Fibroblast of the aortic adventitia (primary cell): Measurements from ENCODE around the gene ADAM12. TPM values are rescaled to one million over a fixed set of nuclear protein-coding genes. Genes with fewer than 3 reads are reported as not detected.
A peak's percentile ranks its signal among the peaks of the same experiment; 100 is the strongest.

Experiments
- DNase-seq: peaks from one replicate; pipeline ENCODE4 v3.0.0-alpha.2; 2010; ENCODE audit warnings: low read depth
- H3K4me3 ChIP-seq: 2 replicates; pipeline ENCODE4 v1.5.1; 2011; ENCODE audit warnings: low read depth, mild to moderate bottlenecking, control low read depth, low read length, moderate library complexity
- CTCF ChIP-seq: IDR thresholded peaks from 2 replicates; pipeline ENCODE4 v1.5.1; 2011; ENCODE audit warnings: mild to moderate bottlenecking, low read length, control low read depth, inconsistent platforms; ENCODE audit not compliant: insufficient read depth
- total RNA-seq: library from RNA; depleted of rRNA; stranded (reverse); fragments of >200 nt; gene quantifications from 2 replicates; pipeline ENCODE4 v1.2.3, GENCODE V29; 2012; ENCODE audit warnings: low replicate concordance

Gene ADAM12
- total RNA-seq, 1 donor, result 82.7 TPM

DNA sequence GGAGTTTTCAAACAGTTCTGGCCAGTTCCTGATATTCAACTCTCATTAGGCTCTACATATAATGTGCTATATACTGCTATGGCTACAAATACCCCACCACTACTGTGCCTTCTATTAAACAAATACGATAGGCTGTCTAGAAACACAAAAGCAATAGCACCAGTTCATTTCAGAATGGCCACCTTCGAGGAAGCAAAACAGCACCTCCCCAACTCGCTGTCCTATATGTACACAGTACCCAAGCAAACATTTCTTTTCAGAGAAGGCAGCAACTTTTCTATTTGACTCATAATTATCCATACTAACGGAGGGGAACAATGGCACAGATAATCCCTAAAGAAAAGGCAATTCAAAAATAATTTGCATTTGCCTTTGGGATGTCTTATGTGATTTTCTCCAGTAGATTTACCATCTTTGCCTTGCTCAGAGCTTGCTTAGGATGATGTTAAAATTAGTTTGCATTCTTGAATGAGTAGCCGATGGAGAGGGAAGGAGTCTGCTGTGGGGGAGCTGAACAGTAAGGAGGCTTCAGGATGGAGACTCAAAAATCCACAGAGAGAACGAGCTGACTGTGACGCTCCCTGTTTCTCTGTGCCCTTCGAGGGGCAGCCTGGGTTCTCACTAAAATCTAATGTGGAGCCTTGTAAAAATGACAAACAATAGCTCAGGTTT is 273.3 kb downstream of the ADAM12 start:
- TF ChIP-seq CTCF, result no peak
- no peak for DNase-seq
- H3K4me3 ChIP-seq, result no peak overlapping the region

- no peak overlapping the region for H3K4me3 ChIP-seq
- no peak for DNase-seq
- no peak for TF ChIP-seq CTCF
Observed at GRCh38 chr10:126111516-126111915, 276.8 kb downstream of the ADAM12 start.

DNA sequence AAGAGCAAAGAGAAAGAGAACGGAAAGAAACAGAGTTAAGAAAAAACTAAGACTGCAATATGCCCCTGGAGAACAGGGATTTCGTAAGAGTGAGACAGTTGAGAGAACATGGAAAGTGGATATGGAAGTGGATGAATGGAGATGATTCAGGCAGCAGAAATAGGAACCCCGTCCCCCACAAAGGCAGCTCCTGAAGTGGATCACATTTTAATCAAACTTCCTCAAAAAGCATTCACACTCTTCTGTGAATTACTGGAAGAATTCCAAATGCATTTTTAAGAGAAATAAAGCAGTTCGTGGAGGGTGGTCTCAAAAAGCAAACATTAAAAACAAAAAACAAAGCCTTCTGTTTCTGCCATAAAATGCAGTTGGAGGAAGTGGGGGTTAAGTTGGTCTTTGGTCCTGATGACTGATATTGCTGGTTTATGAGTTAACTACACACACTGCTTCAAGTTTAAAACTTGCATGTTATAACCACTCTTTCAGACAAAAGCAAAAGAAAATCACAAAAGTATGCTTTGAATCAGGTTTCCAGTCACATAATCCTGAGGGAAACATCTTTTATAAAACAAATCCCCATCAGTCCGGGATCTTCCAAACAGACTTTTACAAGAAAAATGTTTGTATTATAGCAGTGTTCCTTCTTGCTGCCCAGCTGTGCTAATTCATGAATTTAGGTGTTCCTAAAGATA is 277.6 kb downstream of the ADAM12 start:
- TF ChIP-seq CTCF, result no peak
- peak; percentile 66 for DNase-seq
- no peak overlapping the region for H3K4me3 ChIP-seq

- TF ChIP-seq CTCF, result no peak
- H3K4me3 ChIP-seq, result no peak overlapping the region
- DNase-seq, result no peak
Observed at GRCh38 chr10:126109893-126110292, 278.4 kb downstream of the ADAM12 start.

GRCh38 chr10:126108693-126109092 is 279.6 kb downstream of the ADAM12 start:
- no peak overlapping the region for H3K4me3 ChIP-seq
- TF ChIP-seq CTCF, result no peak
- DNase-seq, result no peak

- TF ChIP-seq CTCF, result no peak
- H3K4me3 ChIP-seq, result no peak overlapping the region
- DNase-seq, result peak; percentile 21
Observed at GRCh38 chr10:126104767-126105166, 283.5 kb downstream of the ADAM12 start.
